Kidney (tissue), 14 donors: ENCODE measurements around the gene XPNPEP2. TPM values are rescaled to one million over a fixed set of nuclear protein-coding genes. Genes with fewer than 3 reads are reported as not detected.

Experiments used
- DNase-seq, 5 donors: peaks; one replicate each; pipeline ENCODE4 v3.0.0-alpha.2; 2013 to 2020
- FAIRE-seq: peaks from 2 replicates; lab custom pipeline; 2012; peaks lifted over from hg19 to GRCh38; lab: Jason Lieb, UNC
- H3K27ac ChIP-seq, 2 donors: one replicate each; pipeline ENCODE4 v1.7.0; 2013; ENCODE audit warnings: low read depth in 2 of 2, low read length in 2 of 2, inconsistent platforms in 1 of 2
- H3K27me3 ChIP-seq: one replicate; pipeline ENCODE4 v1.7.1; 2013; ENCODE audit warnings: low read length, inconsistent platforms; ENCODE audit not compliant: control insufficient read depth, insufficient read depth
- H3K36me3 ChIP-seq, 3 donors: one replicate each; pipeline versions ENCODE4 v1.7.0 to v1.7.1; 2013; ENCODE audit warnings: low read length in 3 of 3, control low read depth in 1 of 3, inconsistent platforms in 1 of 3; ENCODE audit not compliant: insufficient read depth in 3 of 3, control insufficient read depth in 2 of 3
- H3K4me1 ChIP-seq, 3 donors: one replicate each; pipeline versions ENCODE4 v1.7.0 to v1.7.1; 2013; ENCODE audit warnings: low read length in 3 of 3, inconsistent platforms in 1 of 3, low read depth in 1 of 3; ENCODE audit not compliant: control insufficient read depth in 2 of 3, insufficient read depth in 2 of 3
- H3K4me3 ChIP-seq, 3 donors: one replicate each; pipeline versions ENCODE4 v1.7.0 to v1.8.1; 2013; ENCODE audit warnings: low read length in 3 of 3, control low read depth in 1 of 3, inconsistent platforms in 1 of 3
- H3K9ac ChIP-seq, 3 donors: one replicate each; pipeline versions ENCODE4 v1.7.0 to v1.7.1; 2013; ENCODE audit warnings: low read length in 3 of 3, control low read depth in 1 of 3, inconsistent platforms in 1 of 3
- H3K9me3 ChIP-seq, 3 donors: one replicate each; pipeline versions ENCODE4 v1.7.0 to v1.7.1; 2013; ENCODE audit warnings: low read length in 3 of 3, control low read depth in 1 of 3, inconsistent platforms in 1 of 3; ENCODE audit not compliant: control insufficient read depth in 2 of 3, insufficient read depth in 1 of 3
- intact Hi-C: fragments of 100-400 bp; cut with DNase I; formaldehyde crosslinking; loops from one replicate; pipeline ENCODE4 v1.11.1; 2022
- polyA plus RNA-seq: library from polyadenylated mRNA; stranded (reverse); fragments of 350-450 nt; fragmentation: Illumina TruSeq; extraction: RNeasy Lipid Tissue Mini Kit (QIAGEN cat#74804); gene quantifications from one replicate; pipeline ENCODE4 v1.2.3, GENCODE V29; 2014; ENCODE audit warnings: low read depth, low replicate concordance; ENCODE audit not compliant: insufficient read depth
- total RNA-seq: library from RNA; stranded (reverse); fragmentation: NEBNext Ultra II Directional; extraction: Animal tissue kit (Norgen Biotek cat#: 25700); gene quantifications from one replicate; pipeline ENCODE4 v1.2.1, GENCODE V29; 2021
- TF ChIP-seq, protein P1 (sequence below): IDR thresholded peaks from 3 replicates; pipeline ENCODE4 v1.5.1; 2012; ENCODE audit warnings: mild to moderate bottlenecking, moderate library complexity, borderline replicate concordance; ENCODE audit not compliant: insufficient read depth; ENCODE audit errors: extremely low read depth
- donor health status: control.
- donor health status: control.
- donor health status: control.
- donor health status: control.
- donor health status: control.
- donor health status: DM: yes; HTN: yes; CAD: no.
- donor health status: Normal renal cell carcinoma (clear cell type).

Gene XPNPEP2
- total and polyA plus RNA-seq, 2 donors from 2014 or later: 2.0 to 78.6 TPM

DNA sequence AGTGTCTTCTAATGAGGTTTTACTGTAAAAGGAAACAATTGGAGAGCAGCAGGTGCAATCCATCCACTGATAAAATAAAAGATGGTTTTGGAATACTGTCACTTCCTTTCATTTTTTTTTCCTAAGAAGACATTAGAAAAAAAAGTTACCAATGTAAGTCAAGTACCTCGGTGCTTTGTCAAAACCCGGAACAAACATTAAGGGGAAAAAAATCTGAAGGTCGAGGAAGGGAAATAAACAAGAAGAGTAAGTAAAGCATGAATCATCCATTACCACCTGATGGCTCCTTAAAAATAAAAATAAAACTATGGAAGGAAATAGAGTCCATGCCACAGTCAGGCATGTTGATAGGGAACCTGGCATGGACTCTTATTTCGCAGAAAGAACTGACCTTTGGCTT, 15.3 kb upstream of the XPNPEP2 start:
- FAIRE-seq (no peak), DNase-seq (no peak)
- TF ChIP-seq, protein P1, sequence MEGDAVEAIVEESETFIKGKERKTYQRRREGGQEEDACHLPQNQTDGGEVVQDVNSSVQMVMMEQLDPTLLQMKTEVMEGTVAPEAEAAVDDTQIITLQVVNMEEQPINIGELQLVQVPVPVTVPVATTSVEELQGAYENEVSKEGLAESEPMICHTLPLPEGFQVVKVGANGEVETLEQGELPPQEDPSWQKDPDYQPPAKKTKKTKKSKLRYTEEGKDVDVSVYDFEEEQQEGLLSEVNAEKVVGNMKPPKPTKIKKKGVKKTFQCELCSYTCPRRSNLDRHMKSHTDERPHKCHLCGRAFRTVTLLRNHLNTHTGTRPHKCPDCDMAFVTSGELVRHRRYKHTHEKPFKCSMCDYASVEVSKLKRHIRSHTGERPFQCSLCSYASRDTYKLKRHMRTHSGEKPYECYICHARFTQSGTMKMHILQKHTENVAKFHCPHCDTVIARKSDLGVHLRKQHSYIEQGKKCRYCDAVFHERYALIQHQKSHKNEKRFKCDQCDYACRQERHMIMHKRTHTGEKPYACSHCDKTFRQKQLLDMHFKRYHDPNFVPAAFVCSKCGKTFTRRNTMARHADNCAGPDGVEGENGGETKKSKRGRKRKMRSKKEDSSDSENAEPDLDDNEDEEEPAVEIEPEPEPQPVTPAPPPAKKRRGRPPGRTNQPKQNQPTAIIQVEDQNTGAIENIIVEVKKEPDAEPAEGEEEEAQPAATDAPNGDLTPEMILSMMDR: no peak
- Histone ChIP-seq H3K27me3 (no peaks in the 10 kb centered on the region), H3K9me3 (no peaks in the 10 kb centered on the region), H3K36me3 (no peaks in the 10 kb centered on the region), H3K27ac (no peak overlapping the region), H3K4me3 (no peak overlapping the region), H3K4me1 (no peaks in the 10 kb centered on the region), H3K9ac (no peak overlapping the region)
- intact Hi-C loops: no loop called here

DNA sequence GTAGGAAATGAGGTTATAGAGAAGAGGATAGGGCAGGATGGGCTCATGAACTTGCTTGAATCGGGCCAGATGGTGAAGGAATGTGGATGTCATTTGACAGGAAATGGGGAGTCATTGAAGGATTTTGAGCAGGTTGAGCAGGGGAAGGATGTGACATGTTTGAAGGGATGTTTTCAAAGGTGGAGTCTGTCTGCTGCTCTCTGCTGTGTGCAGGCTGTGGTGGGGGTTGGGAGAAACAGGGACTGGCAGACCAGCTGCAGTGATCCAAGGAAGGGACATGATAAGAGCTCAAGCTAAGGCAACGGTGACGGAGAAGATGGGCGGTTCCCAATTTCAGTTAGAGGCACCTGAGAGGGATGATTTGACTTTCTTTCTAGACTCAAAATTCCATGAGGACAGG, 14.0 kb upstream of the XPNPEP2 start:
- Histone ChIP-seq H3K36me3 (no peaks in the 10 kb centered on the region), H3K4me1 (no peaks in the 10 kb centered on the region), H3K9me3 (no peaks in the 10 kb centered on the region), H3K4me3 (no peak overlapping the region), H3K27me3 (no peaks in the 10 kb centered on the region), H3K27ac (no peak overlapping the region), H3K9ac (no peak overlapping the region)
- FAIRE-seq (no peak), DNase-seq (no peak)
- TF ChIP-seq, protein P1: no peak
- intact Hi-C loops: no loop called here

DNA sequence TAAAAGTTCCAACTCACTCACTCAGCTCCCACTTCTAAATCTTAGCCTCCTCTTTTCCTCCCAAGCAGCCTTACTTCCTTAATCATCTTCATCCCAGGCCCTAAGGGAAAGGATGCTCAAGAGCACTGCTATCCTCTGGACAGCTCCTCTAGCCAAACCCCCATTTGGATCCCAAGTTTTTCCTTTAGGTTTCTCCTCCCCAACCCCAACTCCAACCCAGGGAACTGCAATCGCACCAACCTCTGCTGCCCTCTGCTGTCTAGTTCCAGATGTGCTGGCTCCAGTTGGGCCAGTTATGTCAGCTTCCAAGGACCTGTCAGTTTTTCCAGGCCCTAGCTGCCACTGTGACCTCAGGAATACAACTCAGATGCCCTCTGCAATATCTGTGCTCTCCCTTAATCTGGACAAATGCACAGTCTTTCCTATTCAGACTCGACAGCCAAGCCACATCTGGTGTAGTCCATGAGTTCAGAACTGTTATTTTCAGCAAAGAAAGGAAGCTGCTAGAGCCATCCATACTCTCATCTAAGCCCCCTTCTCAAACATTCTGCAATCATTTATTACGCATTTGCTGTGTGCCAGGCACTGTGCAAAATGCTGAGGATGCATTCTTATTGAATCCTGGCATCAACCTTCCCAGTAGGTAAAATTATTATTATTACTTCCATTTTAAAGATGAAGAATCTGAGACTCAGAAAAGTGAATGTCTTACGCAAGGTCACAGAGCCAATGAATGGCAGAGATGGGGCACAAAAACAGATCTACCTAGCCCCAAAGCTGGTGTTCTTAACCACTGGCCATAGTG, 12.3 kb upstream of the XPNPEP2 start:
- no peak overlapping the region for H3K27ac ChIP-seq
- FAIRE-seq (no peak), DNase-seq (peak in 4 of 5 donors; percentile 54 to 69 (median 62))
- H3K9ac ChIP-seq: no peak overlapping the region
- no peak overlapping the region for H3K4me3 ChIP-seq
- intact Hi-C loops: no loop called here
- no peaks in the 10 kb centered on the region for H3K27me3 ChIP-seq
- no peaks in the 10 kb centered on the region for H3K36me3 ChIP-seq
- TF ChIP-seq, protein P1: peak; percentile 57
- no peaks in the 10 kb centered on the region for H3K9me3 ChIP-seq
- no peaks in the 10 kb centered on the region for H3K4me1 ChIP-seq
